ENCODE data around the gene GDPD5. TPM values are rescaled to one million over a fixed set of nuclear protein-coding genes. Genes with fewer than 3 reads are reported as not detected.

GDPD5 gene
- total RNA-seq, 3 donors from 2014 or later (not counting 1 experiment from before 2014, with no cell fraction given): 49.7 to 95.2 (median 60.2) TPM

GRCh38 chr11:75571625-75572024 lies 45.9 kb upstream of the GDPD5 start:
- Mint-ChIP-seq H3K36me3 (no peaks in the 10 kb centered on the region), H3K9me3 (no peaks in the 10 kb centered on the region), H3K27ac (no peak overlapping the region), H3K4me1 (peaks cover 11% of the 10 kb centered on the region in 2 donors), H3K27me3 (ENCODE audit: low read depth in 2 of 2) (no peaks in the 10 kb centered on the region), H3K4me3 (no peak overlapping the region)
- intact Hi-C loops (cut with micrococcal nuclease): no loop called here
- Histone ChIP-seq H3K27ac (ENCODE audit: low read length) (no peak overlapping the region), H3K4me1 (ENCODE audit: control insufficient read depth, insufficient read depth, low read length) (peaks cover 11% of the 10 kb centered on the region), H3K9me3 (ENCODE audit: control insufficient read depth, insufficient read depth, low read length) (no peaks in the 10 kb centered on the region), H3K36me3 (ENCODE audit: control insufficient read depth, insufficient read depth, low read length) (peaks cover 35% of the 10 kb centered on the region), H3K4me3 (ENCODE audit: low read length) (no peak overlapping the region), H3K27me3 (ENCODE audit: control insufficient read depth, insufficient read depth, low read length) (no peaks in the 10 kb centered on the region)
- WGBS (ENCODE audit: insufficient coverage): 96% methylated on average over 13 of the region's 14 CpGs
- no peak for TF ChIP-seq CTCF (IDR thresholded peaks at IDR 0.05)
- DNase-seq: no peak
- ATAC-seq: no peak

- no peak for ATAC-seq
- H3K4me1 Mint-ChIP-seq: peaks cover 1 to 7% of the 10 kb centered on the region in 2 donors
These were observed 44.9 kb upstream of the GDPD5 start for GRCh38 chr11:75570559-75571139.

GRCh38 chr11:75568616-75569219 lies 43.0 kb upstream of the GDPD5 start:
- intact Hi-C loops (cut with micrococcal nuclease): no loop called here
- no peak overlapping the region for H3K4me3 Mint-ChIP-seq

More at GRCh38 chr11:75570559-75571139, 44.9 kb upstream of the GDPD5 start:
- H3K27ac ChIP-seq (ENCODE audit: low read length): no peak overlapping the region
- WGBS (ENCODE audit: insufficient coverage): 85% methylated on average over 9 of the region's 9 CpGs
- Mint-ChIP-seq H3K27me3 (ENCODE audit: low read depth in 2 of 2) (no peaks in the 10 kb centered on the region), H3K36me3 (no peaks in the 10 kb centered on the region), H3K27ac (peak overlapping the region in 1 of 2 donors; percentile 11), H3K4me3 (no peak overlapping the region), H3K9me3 (no peaks in the 10 kb centered on the region)
- peaks cover 12% of the 10 kb centered on the region for H3K4me1 ChIP-seq (ENCODE audit: control insufficient read depth, insufficient read depth, low read length)
- H3K4me3 ChIP-seq (ENCODE audit: low read length): no peak overlapping the region
- H3K36me3 ChIP-seq (ENCODE audit: control insufficient read depth, insufficient read depth, low read length): peaks cover 35% of the 10 kb centered on the region
- DNase-seq: no peak
- intact Hi-C loops (cut with micrococcal nuclease): no loop called here
- H3K9me3 ChIP-seq (ENCODE audit: control insufficient read depth, insufficient read depth, low read length): no peaks in the 10 kb centered on the region
- H3K27me3 ChIP-seq (ENCODE audit: control insufficient read depth, insufficient read depth, low read length): no peaks in the 10 kb centered on the region
- no peak for TF ChIP-seq CTCF (IDR thresholded peaks at IDR 0.05)

More at GRCh38 chr11:75568616-75569219, 43.0 kb upstream of the GDPD5 start:
- Mint-ChIP-seq H3K27ac (no peak overlapping the region), H3K36me3 (no peaks in the 10 kb centered on the region), H3K4me1 (peaks cover 2 to 20% of the 10 kb centered on the region in 2 donors), H3K27me3 (ENCODE audit: low read depth in 2 of 2) (no peaks in the 10 kb centered on the region), H3K9me3 (no peaks in the 10 kb centered on the region)
- TF ChIP-seq CTCF (IDR thresholded peaks at IDR 0.05): no peak
- DNase-seq (no peak), ATAC-seq (no peak)
- H3K36me3 ChIP-seq (ENCODE audit: control insufficient read depth, insufficient read depth, low read length): peaks cover 35% of the 10 kb centered on the region
- H3K4me1 ChIP-seq (ENCODE audit: control insufficient read depth, insufficient read depth, low read length): peaks cover 19% of the 10 kb centered on the region
- no peaks in the 10 kb centered on the region for H3K27me3 ChIP-seq (ENCODE audit: control insufficient read depth, insufficient read depth, low read length)
- H3K4me3 ChIP-seq (ENCODE audit: low read length): no peak overlapping the region
- no peak overlapping the region for H3K27ac ChIP-seq (ENCODE audit: low read length)
- WGBS (ENCODE audit: insufficient coverage): 88% methylated on average over 14 of the region's 14 CpGs
- H3K9me3 ChIP-seq (ENCODE audit: control insufficient read depth, insufficient read depth, low read length): no peaks in the 10 kb centered on the region

All from natural killer cell (primary cell).